Skeletal muscle tissue (tissue), 4 donors: ENCODE data around the gene ERP44. TPM values are rescaled to one million over a fixed set of nuclear protein-coding genes. Genes with fewer than 3 reads are reported as not detected.

Experiments used
- H3K27ac ChIP-seq: one replicate; pipeline ENCODE4 v1.7.0; 2013; ENCODE audit warnings: mild to moderate bottlenecking, low read depth, low read length, inconsistent platforms
- H3K27me3 ChIP-seq, 3 donors: one replicate each; pipeline ENCODE4 v1.7.0; 2013; ENCODE audit warnings: low read length in 3 of 3; ENCODE audit not compliant: control insufficient read depth in 3 of 3, insufficient read depth in 3 of 3
- H3K36me3 ChIP-seq, 3 donors: one replicate each; pipeline ENCODE4 v1.7.0; 2013; ENCODE audit warnings: low read length in 3 of 3; ENCODE audit not compliant: control insufficient read depth in 3 of 3, insufficient read depth in 3 of 3
- H3K4me1 ChIP-seq, 3 donors: one replicate each; pipeline ENCODE4 v1.7.0; 2013; ENCODE audit warnings: low read length in 3 of 3, mild to moderate bottlenecking in 3 of 3; ENCODE audit not compliant: control insufficient read depth in 3 of 3, insufficient read depth in 3 of 3
- H3K4me3 ChIP-seq, 3 donors: one replicate each; pipeline ENCODE4 v1.7.0; 2013; ENCODE audit warnings: low read length in 3 of 3
- H3K9ac ChIP-seq, 3 donors: one replicate each; pipeline ENCODE4 v1.7.0; 2013; ENCODE audit warnings: low read length in 3 of 3, mild to moderate bottlenecking in 3 of 3, moderate library complexity in 2 of 3, low read depth in 1 of 3
- H3K9me3 ChIP-seq, 3 donors: one replicate each; pipeline ENCODE4 v1.7.0; 2013; ENCODE audit warnings: low read length in 3 of 3; ENCODE audit not compliant: control insufficient read depth in 3 of 3
- total RNA-seq: library from RNA; depleted of rRNA; stranded (reverse); fragments of >200 nt; gene quantifications from one replicate; pipeline ENCODE4 v1.2.3, GENCODE V29; 2014
- donor health status: Osteomylitis.

The ERP44 gene
- total RNA-seq, 1 donor from 2014 or later = 9.4 TPM

- no peak overlapping the region for H3K4me3 ChIP-seq
- no peaks in the 10 kb centered on the region for H3K36me3 ChIP-seq
- no peak overlapping the region for H3K27ac ChIP-seq
- no peaks in the 10 kb centered on the region for H3K4me1 ChIP-seq
- H3K9me3 ChIP-seq = no peaks in the 10 kb centered on the region
- H3K27me3 ChIP-seq = no peaks in the 10 kb centered on the region
- no peak overlapping the region for H3K9ac ChIP-seq
Measured at GRCh38 chr9:100027543-100027942, 71.3 kb downstream of the ERP44 start.

- Histone ChIP-seq H3K27ac (no peak overlapping the region), H3K9ac (no peak overlapping the region), H3K9me3 (no peaks in the 10 kb centered on the region), H3K27me3 (no peaks in the 10 kb centered on the region), H3K36me3 (peaks cover 0 to 3% (median 3%) of the 10 kb centered on the region in 3 donors), H3K4me1 (peaks cover 0 to 3% (median 0%) of the 10 kb centered on the region in 3 donors), H3K4me3 (no peak overlapping the region)
Measured at GRCh38 chr9:100021931-100022330, 76.9 kb downstream of the ERP44 start.

GRCh38 chr9:100020121-100020795 lies 78.5 kb downstream of the ERP44 start:
- Histone ChIP-seq H3K27ac (no peak overlapping the region), H3K36me3 (peaks cover 0 to 9% (median 9%) of the 10 kb centered on the region in 3 donors), H3K4me1 (peaks cover 0 to 3% (median 0%) of the 10 kb centered on the region in 3 donors), H3K9ac (no peak overlapping the region), H3K9me3 (no peaks in the 10 kb centered on the region), H3K27me3 (no peaks in the 10 kb centered on the region), H3K4me3 (no peak overlapping the region)

- Histone ChIP-seq H3K36me3 (peaks cover 0 to 12% (median 9%) of the 10 kb centered on the region in 3 donors), H3K4me3 (no peak overlapping the region), H3K27ac (no peak overlapping the region), H3K27me3 (no peaks in the 10 kb centered on the region), H3K9me3 (no peaks in the 10 kb centered on the region), H3K4me1 (peaks cover 0 to 3% (median 0%) of the 10 kb centered on the region in 3 donors), H3K9ac (no peak overlapping the region)
Measured at GRCh38 chr9:100019541-100019940, 79.3 kb downstream of the ERP44 start.

GRCh38 chr9:100014846-100015245 lies 84.0 kb downstream of the ERP44 start:
- Histone ChIP-seq H3K9me3 (no peaks in the 10 kb centered on the region), H3K9ac (no peak overlapping the region), H3K4me3 (no peak overlapping the region), H3K27ac (no peak overlapping the region), H3K4me1 (no peaks in the 10 kb centered on the region), H3K36me3 (peaks cover 2 to 13% (median 6%) of the 10 kb centered on the region in 3 donors), H3K27me3 (no peaks in the 10 kb centered on the region)

- no peaks in the 10 kb centered on the region for H3K4me1 ChIP-seq
- H3K36me3 ChIP-seq = peaks cover 2 to 13% (median 6%) of the 10 kb centered on the region in 3 donors
- H3K27me3 ChIP-seq = no peaks in the 10 kb centered on the region
- H3K27ac ChIP-seq = no peak overlapping the region
- no peak overlapping the region for H3K4me3 ChIP-seq
- H3K9ac ChIP-seq = no peak overlapping the region
- H3K9me3 ChIP-seq = no peaks in the 10 kb centered on the region
Measured at GRCh38 chr9:100013573-100013972, 85.2 kb downstream of the ERP44 start.

- Histone ChIP-seq H3K36me3 (peaks cover 2 to 13% (median 6%) of the 10 kb centered on the region in 3 donors), H3K9me3 (no peaks in the 10 kb centered on the region), H3K4me1 (no peaks in the 10 kb centered on the region), H3K9ac (no peak overlapping the region), H3K27me3 (no peaks in the 10 kb centered on the region), H3K4me3 (no peak overlapping the region), H3K27ac (no peak overlapping the region)
Measured at GRCh38 chr9:100012279-100012678, 86.5 kb downstream of the ERP44 start.

- Histone ChIP-seq H3K4me1 (no peaks in the 10 kb centered on the region), H3K9me3 (no peaks in the 10 kb centered on the region), H3K9ac (no peak overlapping the region), H3K27ac (no peak overlapping the region), H3K4me3 (no peak overlapping the region), H3K36me3 (peaks cover 2 to 13% (median 6%) of the 10 kb centered on the region in 3 donors), H3K27me3 (no peaks in the 10 kb centered on the region)
Measured at GRCh38 chr9:100011062-100011681, 87.6 kb downstream of the ERP44 start.

- Histone ChIP-seq H3K4me3 (no peak overlapping the region), H3K4me1 (no peaks in the 10 kb centered on the region), H3K36me3 (peaks cover 17 to 22% (median 17%) of the 10 kb centered on the region in 3 donors), H3K9me3 (peaks cover 0 to 9% (median 5%) of the 10 kb centered on the region in 3 donors), H3K27ac (no peak overlapping the region), H3K27me3 (no peaks in the 10 kb centered on the region), H3K9ac (no peak overlapping the region)
Measured at GRCh38 chr9:99999797-100000196, 99.0 kb downstream of the ERP44 start.

GRCh38 chr9:99998866-99999265 lies 99.9 kb downstream of the ERP44 start:
- Histone ChIP-seq H3K4me1 (no peaks in the 10 kb centered on the region), H3K9ac (no peak overlapping the region), H3K36me3 (peaks cover 9 to 15% (median 11%) of the 10 kb centered on the region in 3 donors)

More at GRCh38 chr9:99998866-99999265, 99.9 kb downstream of the ERP44 start:
- Histone ChIP-seq H3K27ac (no peak overlapping the region), H3K4me3 (no peak overlapping the region), H3K9me3 (peaks cover 0 to 8% (median 5%) of the 10 kb centered on the region in 3 donors), H3K27me3 (no peaks in the 10 kb centered on the region)
